WI38 (cell line): ENCODE data around the gene PEX16.

Experiments used
- H3K4me3 ChIP-seq: 2 replicates; pipeline ENCODE4 v1.5.1; 2011; ENCODE audit warnings: low read depth, mild to moderate bottlenecking, control low read depth, low read length
- CTCF ChIP-seq: IDR thresholded peaks from 2 replicates; pipeline ENCODE4 v1.5.1; 2012; ENCODE audit warnings: low read depth, mild to moderate bottlenecking, control low read depth, low read length

Gene PEX16

GRCh38 chr11:45892856-45893255 lies 24.8 kb downstream of the PEX16 start:
- no peak overlapping the region for H3K4me3 ChIP-seq
- no peak for TF ChIP-seq CTCF

- H3K4me3 ChIP-seq, result no peak overlapping the region
- no peak for TF ChIP-seq CTCF
Measured at GRCh38 chr11:45890886-45891550, 26.7 kb downstream of the PEX16 start.

- TF ChIP-seq CTCF, result no peak
- H3K4me3 ChIP-seq, result no peak overlapping the region
Measured at GRCh38 chr11:45889966-45890365, 27.7 kb downstream of the PEX16 start.

- no peak for TF ChIP-seq CTCF
Measured at GRCh38 chr11:45889555-45889954, 28.1 kb downstream of the PEX16 start.

GRCh38 chr11:45887587-45887986 lies 30.1 kb downstream of the PEX16 start:
- H3K4me3 ChIP-seq, result no peak overlapping the region
- no peak for TF ChIP-seq CTCF

More at GRCh38 chr11:45889555-45889954, 28.1 kb downstream of the PEX16 start:
- H3K4me3 ChIP-seq, result no peak overlapping the region

GRCh38 chr11:45886816-45887520 lies 30.7 kb downstream of the PEX16 start:
- no peak overlapping the region for H3K4me3 ChIP-seq
- no peak for TF ChIP-seq CTCF
